Tibial nerve (tissue), 4 donors: Measurements from ENCODE around the gene DCAF8L2.

ENCODE experiments used
- EP300 ChIP-seq, 2 donors: sonication (generic); formaldehyde crosslinking; IDR thresholded peaks; one replicate each; pipeline ENCODE4 v1.6.1; 2017; ENCODE audit warnings: antibody characterized with exemption in 2 of 2, mild to moderate bottlenecking in 1 of 2
- POLR2A ChIP-seq, 2 donors: fragments of 450-650 bp; IDR thresholded peaks; one replicate each; pipeline ENCODE4 v1.6.1; 2017; ENCODE audit warnings: antibody characterized with exemption in 2 of 2, mild to moderate bottlenecking in 2 of 2, moderate library complexity in 2 of 2
- TF ChIP-seq, protein P1 (sequence below), 5 experiments: fragments of 200-600 bp in 3 of 5; fragments of 450-650 bp in 2 of 5; sonication (generic) in 3 of 5; IDR thresholded peaks; one replicate each; pipeline ENCODE4 v1.5.1; 2016 to 2019; ENCODE audit warnings: antibody characterized with exemption in 5 of 5, mild to moderate bottlenecking in 3 of 5, moderate library complexity in 2 of 5

DNA sequence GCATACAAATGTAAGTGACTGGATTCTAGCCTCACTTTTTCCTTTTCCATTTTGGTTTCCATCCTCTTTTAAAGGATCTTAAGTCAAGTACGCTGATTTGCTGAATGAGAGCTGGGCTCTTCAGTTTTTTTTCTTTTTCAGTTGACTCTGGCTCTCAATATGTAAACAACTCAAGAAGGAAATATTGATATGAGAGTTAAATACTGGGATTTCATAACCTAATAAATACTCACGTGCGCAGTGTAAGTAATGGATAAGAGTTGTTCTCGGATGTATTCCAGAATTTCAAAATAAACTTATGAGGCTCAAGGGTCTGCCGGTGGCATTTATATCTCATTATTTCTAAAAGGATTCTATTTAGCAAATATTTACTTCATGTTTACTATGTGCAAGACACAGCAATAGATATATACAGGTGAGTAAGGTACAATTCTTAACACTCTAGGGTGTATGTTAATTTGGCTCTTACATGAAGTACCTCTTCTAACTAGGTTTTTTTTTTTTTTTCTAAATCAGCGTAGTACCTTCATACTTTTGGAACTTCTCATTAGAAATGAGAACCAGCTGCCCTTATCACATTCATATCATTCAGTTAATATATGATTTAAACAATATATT lies 206.6 kb downstream of the DCAF8L2 start:
- TF ChIP-seq, protein P1, sequence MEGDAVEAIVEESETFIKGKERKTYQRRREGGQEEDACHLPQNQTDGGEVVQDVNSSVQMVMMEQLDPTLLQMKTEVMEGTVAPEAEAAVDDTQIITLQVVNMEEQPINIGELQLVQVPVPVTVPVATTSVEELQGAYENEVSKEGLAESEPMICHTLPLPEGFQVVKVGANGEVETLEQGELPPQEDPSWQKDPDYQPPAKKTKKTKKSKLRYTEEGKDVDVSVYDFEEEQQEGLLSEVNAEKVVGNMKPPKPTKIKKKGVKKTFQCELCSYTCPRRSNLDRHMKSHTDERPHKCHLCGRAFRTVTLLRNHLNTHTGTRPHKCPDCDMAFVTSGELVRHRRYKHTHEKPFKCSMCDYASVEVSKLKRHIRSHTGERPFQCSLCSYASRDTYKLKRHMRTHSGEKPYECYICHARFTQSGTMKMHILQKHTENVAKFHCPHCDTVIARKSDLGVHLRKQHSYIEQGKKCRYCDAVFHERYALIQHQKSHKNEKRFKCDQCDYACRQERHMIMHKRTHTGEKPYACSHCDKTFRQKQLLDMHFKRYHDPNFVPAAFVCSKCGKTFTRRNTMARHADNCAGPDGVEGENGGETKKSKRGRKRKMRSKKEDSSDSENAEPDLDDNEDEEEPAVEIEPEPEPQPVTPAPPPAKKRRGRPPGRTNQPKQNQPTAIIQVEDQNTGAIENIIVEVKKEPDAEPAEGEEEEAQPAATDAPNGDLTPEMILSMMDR (IDR thresholded peaks at IDR 0.05) = no peak
- TF ChIP-seq POLR2A (IDR thresholded peaks at IDR 0.05) (no peak), EP300 (IDR thresholded peaks at IDR 0.05) (no peak)
